Neural progenitor cell (in vitro differentiated cells): Measurements from ENCODE around the gene TMEM164. TPM values are rescaled to one million over a fixed set of nuclear protein-coding genes. Genes with fewer than 3 reads are reported as not detected.

ENCODE experiments used
- DNase-seq: peaks from one replicate; pipeline ENCODE4 v3.0.0-alpha.2; 2016; ENCODE audit warnings: low spot score
- H2AFZ ChIP-seq: fragments of 200-600 bp; sonication (generic); replicated peaks from 2 replicates; pipeline ENCODE4 v1.6.1; 2016; ENCODE audit warnings: antibody characterized with exemption
- H3F3A ChIP-seq: fragments of 200-600 bp; sonication (generic); 2 replicates; pipeline ENCODE4 v1.6.1; 2016; ENCODE audit warnings: antibody characterized with exemption, low read depth
- H3K27ac ChIP-seq: fragments of 200-600 bp; sonication (generic); 2 replicates; pipeline ENCODE4 v1.5.1; 2016; ENCODE audit warnings: mild to moderate bottlenecking
- H3K27me3 ChIP-seq: fragments of 200-600 bp; sonication (generic); 2 replicates; pipeline ENCODE4 v1.6.1; 2016; ENCODE audit warnings: mild to moderate bottlenecking, moderate library complexity
- H3K36me3 ChIP-seq: fragments of 200-600 bp; sonication (generic); 2 replicates; pipeline ENCODE4 v1.5.1; 2016
- H3K4me1 ChIP-seq: fragments of 200-600 bp; sonication (generic); 2 replicates; pipeline ENCODE4 v1.6.1; 2016; ENCODE audit warnings: mixed run types
- H3K4me2 ChIP-seq: fragments of 200-600 bp; sonication (generic); 2 replicates; pipeline ENCODE4 v1.6.1; 2016
- H3K4me3 ChIP-seq: fragments of 200-600 bp; sonication (generic); 2 replicates; pipeline ENCODE4 v1.5.1; 2016
- H3K79me2 ChIP-seq: fragments of 200-600 bp; sonication (generic); 2 replicates; pipeline ENCODE4 v1.6.1; 2016; ENCODE audit warnings: low read depth
- H3K9ac ChIP-seq: fragments of 200-600 bp; sonication (generic); 2 replicates; pipeline ENCODE4 v1.6.1; 2016
- H3K9me3 ChIP-seq: fragments of 200-600 bp; sonication (generic); 2 replicates; pipeline ENCODE4 v1.5.1; 2016; ENCODE audit warnings: low read depth
- H4K20me1 ChIP-seq: fragments of 200-600 bp; sonication (generic); 2 replicates; pipeline ENCODE4 v1.6.1; 2016; ENCODE audit warnings: low read depth
- H3K27ac Mint-ChIP-seq: 3 replicates; pipeline ENCODE4 v1.8.0; 2021; ENCODE audit warnings: mixed read lengths
- H3K27me3 Mint-ChIP-seq: 2 replicates; pipeline ENCODE4 v1.8.0; 2022; ENCODE audit warnings: low read depth, mild to moderate bottlenecking, inconsistent platforms, moderate library complexity, mixed read lengths; ENCODE audit not compliant: insufficient read depth
- H3K36me3 Mint-ChIP-seq: 3 replicates; pipeline ENCODE4 v1.8.0; 2021; ENCODE audit warnings: mixed read lengths
- H3K4me1 Mint-ChIP-seq: 3 replicates; pipeline ENCODE4 v1.8.0; 2021; ENCODE audit warnings: mixed read lengths
- H3K4me3 Mint-ChIP-seq: 3 replicates; pipeline ENCODE4 v1.8.0; 2021; ENCODE audit warnings: mild to moderate bottlenecking, moderate library complexity, mixed read lengths
- H3K9me3 Mint-ChIP-seq: 3 replicates; pipeline ENCODE4 v1.8.0; 2020; ENCODE audit warnings: mixed read lengths
- CTCF ChIP-seq: fragments of 200-600 bp; sonication (generic); IDR thresholded peaks from 2 replicates; pipeline ENCODE4 v1.5.1; 2017; ENCODE audit warnings: antibody characterized with exemption, mild to moderate bottlenecking
- EZH2 ChIP-seq: fragments of 200-600 bp; sonication (generic); IDR thresholded peaks from 2 replicates; pipeline ENCODE4 v1.6.1; 2017; ENCODE audit warnings: antibody characterized with exemption, mild to moderate bottlenecking, moderate library complexity
- EZH2phosphoT487 ChIP-seq: fragments of 200-600 bp; sonication (generic); IDR thresholded peaks from 2 replicates; pipeline ENCODE4 v1.6.1; 2017; ENCODE audit warnings: antibody characterized with exemption
- total RNA-seq: library from RNA; depleted of rRNA; stranded (reverse); fragments of >200 nt; gene quantifications from 2 replicates; pipeline ENCODE4 v1.2.3, GENCODE V29; 2015; ENCODE audit warnings: low replicate concordance

Gene TMEM164
- total RNA-seq, 1 donor from 2014 or later, result 15.5 TPM

- Mint-ChIP-seq H3K4me3 (no peak overlapping the region), H3K27me3 (peaks cover 2% of the 10 kb centered on the region), H3K36me3 (peaks cover 28% of the 10 kb centered on the region), H3K9me3 (no peaks in the 10 kb centered on the region), H3K4me1 (peaks cover 44% of the 10 kb centered on the region), H3K27ac (no peak overlapping the region)
- H3K9ac ChIP-seq, result no peak overlapping the region
- H3K9me3 ChIP-seq, result peaks cover 5% of the 10 kb centered on the region
- no peaks in the 10 kb centered on the region for H3K79me2 ChIP-seq
- no peak overlapping the region for H3K4me2 ChIP-seq
- no peak for TF ChIP-seq EZH2
- TF ChIP-seq EZH2phosphoT487, result no peak
- no peak for TF ChIP-seq CTCF
- no peaks in the 10 kb centered on the region for H3K36me3 ChIP-seq
- DNase-seq, result no peak
- H3K4me1 ChIP-seq, result peaks cover 28% of the 10 kb centered on the region
- H3K27me3 ChIP-seq, result no peaks in the 10 kb centered on the region
- no peaks in the 10 kb centered on the region for H4K20me1 ChIP-seq
- H3K4me3 ChIP-seq, result no peak overlapping the region
- no peak overlapping the region for H2AFZ ChIP-seq
- H3F3A ChIP-seq, result peaks cover 19% of the 10 kb centered on the region
- no peak overlapping the region for H3K27ac ChIP-seq
Observed at GRCh38 chrX:110053453-110053852, 50.5 kb downstream of the TMEM164 start.

GRCh38 chrX:110055616-110056015 lies 52.7 kb downstream of the TMEM164 start:
- Histone ChIP-seq H3K4me3 (no peak overlapping the region), H3K9me3 (peaks cover 7% of the 10 kb centered on the region), H2AFZ (no peak overlapping the region), H3K27me3 (no peaks in the 10 kb centered on the region), H3K36me3 (peaks cover 4% of the 10 kb centered on the region), H3K27ac (no peak overlapping the region), H4K20me1 (no peaks in the 10 kb centered on the region), H3K9ac (no peak overlapping the region), H3K4me2 (no peak overlapping the region), H3K79me2 (no peaks in the 10 kb centered on the region), H3K4me1 (peaks cover 14% of the 10 kb centered on the region), H3F3A (peaks cover 8% of the 10 kb centered on the region)
- Mint-ChIP-seq H3K4me3 (no peak overlapping the region), H3K9me3 (peaks cover 4% of the 10 kb centered on the region), H3K27me3 (peaks cover 4% of the 10 kb centered on the region), H3K36me3 (peaks cover 35% of the 10 kb centered on the region), H3K4me1 (peaks cover 22% of the 10 kb centered on the region), H3K27ac (no peak overlapping the region)
- no peak for DNase-seq
- TF ChIP-seq EZH2, result no peak
- TF ChIP-seq EZH2phosphoT487, result no peak
- TF ChIP-seq CTCF, result no peak

GRCh38 chrX:110056419-110056818 lies 53.5 kb downstream of the TMEM164 start:
- Mint-ChIP-seq H3K9me3 (peaks cover 8% of the 10 kb centered on the region), H3K36me3 (peaks cover 41% of the 10 kb centered on the region), H3K4me1 (peaks cover 14% of the 10 kb centered on the region), H3K4me3 (no peak overlapping the region), H3K27ac (no peak overlapping the region), H3K27me3 (peaks cover 4% of the 10 kb centered on the region)
- no peak overlapping the region for H3K9ac ChIP-seq
- H3K79me2 ChIP-seq, result no peaks in the 10 kb centered on the region
- no peaks in the 10 kb centered on the region for H4K20me1 ChIP-seq
- H2AFZ ChIP-seq, result no peak overlapping the region
- no peaks in the 10 kb centered on the region for H3K27me3 ChIP-seq
- no peak for TF ChIP-seq CTCF
- TF ChIP-seq EZH2, result no peak
- TF ChIP-seq EZH2phosphoT487, result no peak
- no peak for DNase-seq
- H3K36me3 ChIP-seq, result peaks cover 5% of the 10 kb centered on the region
- H3K4me3 ChIP-seq, result no peak overlapping the region
- peaks cover 7% of the 10 kb centered on the region for H3K4me1 ChIP-seq
- no peak overlapping the region for H3K4me2 ChIP-seq
- no peaks in the 10 kb centered on the region for H3F3A ChIP-seq
- H3K9me3 ChIP-seq, result peaks cover 10% of the 10 kb centered on the region
- H3K27ac ChIP-seq, result no peak overlapping the region
